GM23248 (cell line): Measurements from ENCODE around the gene IKBKG. TPM values are rescaled to one million over a fixed set of nuclear protein-coding genes. Genes with fewer than 3 reads are reported as not detected.

Experiments
- DNase-seq: peaks from one replicate; pipeline ENCODE4 v3.0.0-alpha.2; 2015
- H2AFZ ChIP-seq: fragments of 200-600 bp; sonication (generic); 2 replicates; pipeline ENCODE4 v1.6.1; 2016; ENCODE audit warnings: antibody characterized with exemption
- H3F3A ChIP-seq: fragments of 200-600 bp; sonication (generic); 2 replicates; pipeline ENCODE4 v1.6.1; 2016; ENCODE audit warnings: mild to moderate bottlenecking, antibody characterized with exemption, mixed run types; ENCODE audit not compliant: insufficient read depth
- H3K27ac ChIP-seq: fragments of 200-600 bp; sonication (generic); 2 replicates; pipeline ENCODE4 v1.5.1; 2016; ENCODE audit warnings: mild to moderate bottlenecking
- H3K27me3 ChIP-seq: fragments of 200-600 bp; sonication (generic); replicated peaks from 2 replicates; pipeline ENCODE4 v1.6.1; 2016; ENCODE audit warnings: mild to moderate bottlenecking; ENCODE audit not compliant: insufficient read depth
- H3K36me3 ChIP-seq: fragments of 200-600 bp; sonication (generic); 2 replicates; pipeline ENCODE4 v1.6.1; 2016; ENCODE audit warnings: low read depth, mild to moderate bottlenecking
- H3K4me1 ChIP-seq: fragments of 200-600 bp; sonication (generic); 2 replicates; pipeline ENCODE4 v1.6.1; 2016; ENCODE audit warnings: mild to moderate bottlenecking; ENCODE audit not compliant: insufficient read depth
- H3K4me2 ChIP-seq: fragments of 200-600 bp; sonication (generic); one replicate; pipeline ENCODE4 v1.6.1; 2016; ENCODE audit warnings: mild to moderate bottlenecking; ENCODE audit not compliant: unreplicated experiment
- H3K4me3 ChIP-seq: fragments of 200-600 bp; sonication (generic); 2 replicates; pipeline ENCODE4 v1.5.1; 2016; ENCODE audit warnings: mild to moderate bottlenecking
- H3K79me2 ChIP-seq: fragments of 200-600 bp; sonication (generic); 2 replicates; pipeline ENCODE4 v1.6.1; 2016; ENCODE audit warnings: mild to moderate bottlenecking; ENCODE audit not compliant: insufficient read depth
- H3K9ac ChIP-seq: fragments of 200-600 bp; sonication (generic); 2 replicates; pipeline ENCODE4 v1.6.1; 2016; ENCODE audit warnings: mild to moderate bottlenecking
- H3K9me2 ChIP-seq: fragments of 200-600 bp; sonication (generic); 2 replicates; pipeline ENCODE4 v1.6.1; 2016; ENCODE audit warnings: mixed run types, mild to moderate bottlenecking, moderate library complexity; ENCODE audit not compliant: insufficient read depth
- H3K9me3 ChIP-seq: fragments of 200-600 bp; sonication (generic); one replicate; pipeline ENCODE4 v1.6.1; 2017; ENCODE audit warnings: low read depth
- H4K20me1 ChIP-seq: fragments of 200-600 bp; sonication (generic); 2 replicates; pipeline ENCODE4 v1.6.0; 2016; ENCODE audit not compliant: insufficient read depth
- EZH2 ChIP-seq: fragments of 200-600 bp; sonication (generic); IDR thresholded peaks from 2 replicates; pipeline ENCODE4 v1.6.1; 2018; ENCODE audit warnings: antibody characterized with exemption, mild to moderate bottlenecking; ENCODE audit not compliant: insufficient read depth, poor library complexity, severe bottlenecking
- EZH2phosphoT487 ChIP-seq: fragments of 200-600 bp; sonication (generic); IDR thresholded peaks from 2 replicates; pipeline ENCODE4 v1.6.1; 2018; ENCODE audit warnings: antibody characterized with exemption, moderate library complexity, mild to moderate bottlenecking, low read depth; ENCODE audit not compliant: insufficient read depth
- WGBS, 2 experiments: methylation state at CpG; one replicate each; pipeline ENCODE4 v1.1.6; 2015 to 2017; ENCODE audit warnings: low lambda C conversion rate in 2 of 2, low coverage in 1 of 2; ENCODE audit errors: missing lambda C conversion rate in 2 of 2; 5-methylcytosine and 5-hydroxymethylcytosine counted together
- in situ Hi-C: fragments of 300-500 bp; cut with MboI; formaldehyde crosslinking; loops from 2 replicates; pipeline ENCODE4 v1.15.0; 2020
- polyA plus RNA-seq: library from polyadenylated mRNA; unstranded; fragments of >200 nt; fragmentation: Nextera tagmentation; extraction: Ambion mirVana; gene quantifications from 2 replicates; pipeline ENCODE4 v1.2.1, GENCODE V29; 2016
- total RNA-seq: library from RNA; depleted of rRNA; stranded (reverse); fragments of >200 nt; shearing (Covaris generic); gene quantifications from 2 replicates; pipeline ENCODE4 v1.2.3, GENCODE V29; 2014

IKBKG gene
- total and polyA plus RNA-seq, 2 experiments from 2014 or later, result 25.9 to 26.2 TPM

- in situ Hi-C loops, result no loop called here
- TF ChIP-seq EZH2phosphoT487, result no peak
- H3K9me3 ChIP-seq, result no peaks in the 10 kb centered on the region
- no peaks in the 10 kb centered on the region for H3K27me3 ChIP-seq
- peak overlapping the region; percentile 89 for H3K9ac ChIP-seq
- peak; percentile 29 for DNase-seq
- peak overlapping the region; percentile 60 for H2AFZ ChIP-seq
- H3K4me3 ChIP-seq, result peak overlapping the region; percentile 74
- H3K4me2 ChIP-seq, result peak overlapping the region; percentile 80
- WGBS, 2 experiments, result 22 to 38% methylated on average over 17 to 19 of the region's 34 CpGs
- H3K36me3 ChIP-seq, result no peaks in the 10 kb centered on the region
- H3K4me1 ChIP-seq, result no peaks in the 10 kb centered on the region
- H3K9me2 ChIP-seq, result no peaks in the 10 kb centered on the region
- H3F3A ChIP-seq, result no peaks in the 10 kb centered on the region; the same call in 1 of the 2 replicates
- no peaks in the 10 kb centered on the region for H4K20me1 ChIP-seq
- peak overlapping the region; percentile 72 for H3K27ac ChIP-seq
- H3K79me2 ChIP-seq, result peaks cover 15% of the 10 kb centered on the region
Measured at GRCh38 chrX:154515090-154515965, 32.1 kb upstream of the IKBKG start.

- TF ChIP-seq EZH2, result no peak
- no peak for TF ChIP-seq EZH2phosphoT487
- DNase-seq, result peak; percentile 92
- in situ Hi-C loops, result no loop called here
- Histone ChIP-seq H3K79me2 (peaks cover 15% of the 10 kb centered on the region), H3K36me3 (no peaks in the 10 kb centered on the region), H3K9ac (peak within 1 kb of the TSS; percentile 89), H3K4me3 (peak within 1 kb of the TSS; percentile 74), H3K4me1 (no peaks in the 10 kb centered on the region), H3F3A (no peaks in the 10 kb centered on the region; the same call in 1 of the 2 replicates), H3K27me3 (no peaks in the 10 kb centered on the region), H3K27ac (peak within 1 kb of the TSS; percentile 89), H2AFZ (peak within 1 kb of the TSS; percentile 80), H3K4me2 (peak within 1 kb of the TSS; percentile 80), H4K20me1 (no peaks in the 10 kb centered on the region), H3K9me2 (no peaks in the 10 kb centered on the region), H3K9me3 (no peaks in the 10 kb centered on the region)
- 1 to 5% methylated on average over 6 to 14 of the region's 59 CpGs for WGBS, 2 experiments
Measured at GRCh38 chrX:154515966-154516655, 31.3 kb upstream of the IKBKG start, which contains the start of gene FAM3A. Gene FAM3A, minus strand, starts transcription at chrX:154516232. Its CDS starts 460 bp downstream, at chrX:154515772.

- H3K4me3 ChIP-seq, result peak overlapping the region; percentile 74
- peak overlapping the region; percentile 80 for H3K4me2 ChIP-seq
- in situ Hi-C loops, result no loop called here
- H3K79me2 ChIP-seq, result peaks cover 15% of the 10 kb centered on the region
- H3F3A ChIP-seq, result no peaks in the 10 kb centered on the region; the same call in 1 of the 2 replicates
- H3K9me3 ChIP-seq, result no peaks in the 10 kb centered on the region
- H3K36me3 ChIP-seq, result no peaks in the 10 kb centered on the region
- H4K20me1 ChIP-seq, result no peaks in the 10 kb centered on the region
- H3K27ac ChIP-seq, result peak overlapping the region; percentile 89
- H3K9me2 ChIP-seq, result no peaks in the 10 kb centered on the region
- no peaks in the 10 kb centered on the region for H3K4me1 ChIP-seq
- DNase-seq, result peak; percentile 77
- H3K27me3 ChIP-seq, result no peaks in the 10 kb centered on the region
- H2AFZ ChIP-seq, result peak overlapping the region; percentile 80
- WGBS, 2 experiments, result 2 to 3% methylated on average over 12 to 16 of the region's 19 CpGs
- TF ChIP-seq EZH2phosphoT487, result no peak
- TF ChIP-seq EZH2, result no peak
- H3K9ac ChIP-seq, result peak overlapping the region; percentile 82
Measured at GRCh38 chrX:154516656-154517100, 30.7 kb upstream of the IKBKG start.

- peak overlapping the region; percentile 74 for H3K4me3 ChIP-seq
- peak overlapping the region; percentile 80 for H2AFZ ChIP-seq
Measured at GRCh38 chrX:154517101-154517781, 30.2 kb upstream of the IKBKG start.

More at GRCh38 chrX:154517101-154517781, 30.2 kb upstream of the IKBKG start:
- Histone ChIP-seq H3K4me1 (no peaks in the 10 kb centered on the region), H3K9me3 (no peaks in the 10 kb centered on the region), H4K20me1 (no peaks in the 10 kb centered on the region), H3K9ac (peak overlapping the region; percentile 82), H3K27me3 (no peaks in the 10 kb centered on the region), H3K79me2 (peaks cover 15% of the 10 kb centered on the region), H3K4me2 (peak overlapping the region; percentile 80), H3K36me3 (no peaks in the 10 kb centered on the region), H3F3A (no peaks in the 10 kb centered on the region; the same call in 1 of the 2 replicates), H3K9me2 (no peaks in the 10 kb centered on the region), H3K27ac (peak overlapping the region; percentile 89)
- in situ Hi-C loops, result no loop called here
- TF ChIP-seq EZH2phosphoT487, result no peak
- no peak for TF ChIP-seq EZH2
- 17 to 22% methylated on average over 10 to 13 of the region's 25 CpGs for WGBS, 2 experiments
- no peak for DNase-seq
